ENCODE results near the gene TRIM3.
A peak's percentile ranks its signal among the peaks of the same experiment; 100 is the strongest.

DNA sequence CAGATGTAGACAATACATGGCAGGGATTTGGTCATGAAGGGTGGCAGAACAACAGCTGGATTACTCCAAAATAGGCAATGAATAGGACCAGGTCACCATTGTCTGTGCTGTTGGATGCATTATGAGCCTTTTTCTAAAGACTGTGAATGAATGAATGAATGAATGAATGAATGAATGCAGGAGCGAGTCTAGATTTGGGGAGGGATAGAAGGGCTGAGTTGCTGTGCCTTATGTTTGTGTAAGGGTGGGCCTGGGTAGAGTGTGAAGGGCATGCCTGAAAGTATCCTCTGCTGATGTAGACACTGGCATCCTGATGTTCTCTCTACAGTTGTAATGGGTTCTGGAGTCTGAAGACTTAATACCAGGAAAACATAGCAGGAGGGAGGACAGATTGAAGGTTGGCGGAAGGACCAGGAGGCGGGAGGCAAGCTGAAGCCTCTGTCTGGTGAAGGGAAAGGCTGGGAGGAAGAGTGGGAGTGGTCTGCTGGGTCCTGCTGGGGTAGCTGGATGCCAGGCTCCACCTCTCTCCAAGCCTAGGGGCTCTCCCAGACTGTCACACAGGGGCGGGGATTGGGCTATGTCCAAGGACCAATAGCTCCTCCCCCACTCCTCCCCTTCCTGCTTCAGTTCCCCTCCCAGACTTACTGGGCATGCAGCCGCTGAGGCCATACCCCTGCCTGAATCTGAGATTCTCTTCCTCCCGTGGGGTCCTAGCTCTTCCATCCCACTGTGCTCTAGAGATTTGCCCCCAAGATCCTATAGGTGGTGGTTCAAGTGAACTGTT is 4.8 kb downstream of the TRIM3 start:
- TF ChIP-seq, protein P1, sequence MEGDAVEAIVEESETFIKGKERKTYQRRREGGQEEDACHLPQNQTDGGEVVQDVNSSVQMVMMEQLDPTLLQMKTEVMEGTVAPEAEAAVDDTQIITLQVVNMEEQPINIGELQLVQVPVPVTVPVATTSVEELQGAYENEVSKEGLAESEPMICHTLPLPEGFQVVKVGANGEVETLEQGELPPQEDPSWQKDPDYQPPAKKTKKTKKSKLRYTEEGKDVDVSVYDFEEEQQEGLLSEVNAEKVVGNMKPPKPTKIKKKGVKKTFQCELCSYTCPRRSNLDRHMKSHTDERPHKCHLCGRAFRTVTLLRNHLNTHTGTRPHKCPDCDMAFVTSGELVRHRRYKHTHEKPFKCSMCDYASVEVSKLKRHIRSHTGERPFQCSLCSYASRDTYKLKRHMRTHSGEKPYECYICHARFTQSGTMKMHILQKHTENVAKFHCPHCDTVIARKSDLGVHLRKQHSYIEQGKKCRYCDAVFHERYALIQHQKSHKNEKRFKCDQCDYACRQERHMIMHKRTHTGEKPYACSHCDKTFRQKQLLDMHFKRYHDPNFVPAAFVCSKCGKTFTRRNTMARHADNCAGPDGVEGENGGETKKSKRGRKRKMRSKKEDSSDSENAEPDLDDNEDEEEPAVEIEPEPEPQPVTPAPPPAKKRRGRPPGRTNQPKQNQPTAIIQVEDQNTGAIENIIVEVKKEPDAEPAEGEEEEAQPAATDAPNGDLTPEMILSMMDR (IDR thresholded peaks at IDR 0.05): no peak
- TF ChIP-seq POLR2AphosphoS5 (IDR thresholded peaks at IDR 0.05): peak in 1 of 2 donors; percentile 59
